Measurements from ENCODE around the gene C1orf53.

C1orf53 gene

GRCh38 chr1:197908716-197909220 is 6.3 kb downstream of the C1orf53 start:
- DNase-seq: no peak

DNA sequence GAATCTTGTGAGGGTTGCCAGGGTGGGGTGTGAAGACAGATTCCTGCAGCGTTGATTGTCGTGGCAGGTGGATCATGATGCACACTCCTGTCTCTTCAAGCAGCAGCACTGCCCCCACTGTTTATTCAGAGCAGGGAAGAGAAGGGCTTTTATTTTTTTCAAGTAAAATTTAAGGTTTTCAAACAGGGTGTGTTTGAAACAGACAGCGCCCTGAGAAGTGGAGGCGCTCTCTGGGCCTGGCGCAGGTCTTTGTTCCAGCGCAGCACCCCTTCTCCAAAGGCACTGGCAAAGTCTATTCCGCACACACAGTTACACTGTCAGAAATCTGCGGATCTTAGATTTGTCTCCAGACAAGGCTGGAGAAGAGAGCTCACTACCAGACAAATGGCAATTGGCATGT is 7.0 kb downstream of the C1orf53 start:
- DNase-seq: no peak

GRCh38 chr1:197910120-197910991 is 7.9 kb downstream of the C1orf53 start:
- no peak for DNase-seq

DNA sequence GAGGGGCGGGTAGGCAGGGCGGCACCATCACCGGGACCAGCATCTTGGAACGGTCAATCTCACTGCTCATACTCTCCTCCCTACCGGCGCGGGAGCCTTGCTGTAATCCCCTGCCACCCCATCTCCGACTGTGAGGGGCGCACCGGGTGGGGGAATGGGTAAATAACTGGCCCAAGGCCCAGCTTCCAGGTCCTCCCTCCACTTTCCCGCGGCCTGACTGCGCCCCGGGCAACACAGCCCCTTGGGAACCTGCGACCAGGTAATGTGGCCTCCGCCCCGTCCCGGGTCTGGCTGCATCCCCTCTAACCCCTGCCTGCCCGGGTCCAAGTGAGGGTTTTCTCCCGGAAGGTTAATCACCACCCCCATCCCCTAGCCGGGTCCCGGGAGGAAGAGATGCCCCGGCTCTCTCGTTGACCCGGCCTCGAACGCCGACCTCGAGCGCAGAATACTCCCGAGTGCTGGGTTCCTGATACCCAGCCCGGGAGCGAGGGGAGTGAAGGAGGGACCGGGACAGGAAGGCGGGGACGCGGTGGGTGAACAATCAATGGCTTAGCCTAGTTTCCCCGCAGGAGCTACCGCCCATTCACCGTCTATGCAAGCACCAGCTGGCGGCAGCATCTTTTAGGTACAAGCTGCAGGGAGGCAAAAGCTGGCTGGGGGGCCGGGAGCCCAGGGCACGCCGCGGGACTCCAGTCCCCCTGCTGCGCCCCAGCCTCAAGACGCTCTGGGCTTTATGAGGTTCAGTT is 8.9 kb downstream of the C1orf53 start:
- no peak for DNase-seq

DNA sequence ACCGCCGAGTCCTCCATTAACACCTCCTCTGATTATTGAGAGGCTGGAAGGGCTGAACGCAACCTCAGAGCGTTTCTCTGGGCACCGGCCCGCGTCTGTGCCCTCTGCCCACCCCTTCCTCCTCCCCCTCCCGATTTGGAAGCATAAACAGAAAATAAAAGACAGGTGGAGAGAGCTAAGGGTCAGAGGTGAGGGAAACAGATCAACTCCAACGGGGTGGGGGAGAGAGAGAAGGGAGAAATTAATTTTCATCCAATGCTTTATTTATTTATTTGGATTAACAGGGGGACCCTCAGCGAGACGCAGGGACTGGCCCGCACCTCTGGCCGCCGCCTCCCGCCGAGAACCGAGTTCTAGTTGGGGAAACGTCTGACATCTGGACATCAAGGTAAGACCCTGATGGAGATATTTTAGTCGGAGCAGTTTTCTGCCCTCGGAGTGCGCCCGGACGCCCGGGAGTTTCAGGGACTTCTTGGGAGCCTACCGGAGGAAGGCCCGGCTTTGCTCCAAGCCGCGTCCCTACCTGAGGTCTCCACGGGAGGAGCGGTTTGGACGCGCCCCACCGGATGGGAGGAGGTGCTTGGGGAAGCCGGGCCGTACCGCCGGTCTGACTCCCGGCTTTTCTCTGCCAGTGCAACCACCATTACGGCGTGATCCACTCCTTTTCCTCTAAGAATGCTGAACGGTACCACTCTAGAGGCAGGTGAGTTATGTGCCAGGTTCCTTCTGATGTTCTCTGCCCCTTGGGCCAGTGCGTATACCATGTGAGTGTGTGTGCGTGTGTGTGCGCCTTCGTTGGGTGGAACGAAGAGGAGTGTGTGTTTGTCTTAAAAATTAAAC is 9.6 kb downstream of the C1orf53 start:
- DNase-seq: no peak

DNA sequence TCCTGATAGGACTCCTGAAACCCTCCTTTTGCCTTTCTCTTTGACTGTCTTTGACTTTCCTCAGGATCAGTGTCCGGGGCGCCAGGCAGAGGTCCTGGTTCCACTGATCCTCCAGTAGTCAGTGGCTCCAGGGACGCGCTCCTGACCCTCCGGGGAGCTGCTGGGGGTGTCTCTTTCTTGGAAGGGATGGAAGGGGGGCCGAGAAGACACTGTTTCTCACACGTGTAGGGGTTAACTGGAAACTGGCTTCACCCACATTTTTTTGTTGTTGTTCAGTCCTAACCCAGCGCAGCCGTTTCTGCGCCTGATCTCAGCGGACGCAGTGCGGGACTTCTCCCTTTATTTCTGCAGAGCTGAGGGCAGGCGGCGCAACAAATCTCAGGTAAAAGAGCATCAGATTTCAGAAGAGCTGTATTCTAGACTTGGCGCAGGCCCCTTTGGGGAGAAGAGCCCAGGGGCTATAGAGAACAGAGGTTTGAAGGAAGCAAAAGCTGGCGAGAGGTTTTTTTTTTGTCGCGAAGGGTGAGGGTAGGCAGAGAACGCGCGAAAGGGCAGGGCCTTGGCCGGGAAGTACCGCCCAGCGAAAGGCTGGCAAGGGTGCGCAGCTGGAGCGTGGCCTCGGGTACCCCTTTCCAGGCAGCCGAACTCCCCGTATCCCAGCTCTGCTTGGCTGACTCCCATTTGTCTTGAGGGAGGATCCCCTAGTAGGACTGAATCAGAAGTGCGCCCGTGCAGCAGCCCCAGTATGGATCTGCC is 10.5 kb downstream of the C1orf53 start:
- no peak for DNase-seq

GRCh38 chr1:197913495-197914276 is 11.3 kb downstream of the C1orf53 start:
- no peak for DNase-seq

DNA sequence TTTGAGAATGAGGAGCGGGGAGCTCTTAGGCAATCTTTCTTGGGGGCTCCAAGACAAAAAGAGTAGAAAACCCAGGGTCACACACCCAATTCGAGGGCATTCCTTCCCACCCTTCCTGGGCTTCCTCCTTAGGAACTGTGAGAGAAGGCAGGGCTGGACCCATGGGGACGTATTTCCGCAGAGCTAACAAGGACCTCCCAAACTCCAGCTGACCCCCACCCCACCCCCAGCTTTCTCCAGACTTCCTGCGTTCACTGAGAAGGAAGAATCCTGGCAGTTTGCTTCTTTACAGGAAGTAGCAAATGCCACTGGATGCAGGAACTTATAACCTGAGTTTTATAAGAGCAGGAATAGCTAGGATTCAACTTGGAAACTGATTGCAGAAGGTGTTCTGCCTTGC is 12.1 kb downstream of the C1orf53 start:
- DNase-seq: no peak

DNA sequence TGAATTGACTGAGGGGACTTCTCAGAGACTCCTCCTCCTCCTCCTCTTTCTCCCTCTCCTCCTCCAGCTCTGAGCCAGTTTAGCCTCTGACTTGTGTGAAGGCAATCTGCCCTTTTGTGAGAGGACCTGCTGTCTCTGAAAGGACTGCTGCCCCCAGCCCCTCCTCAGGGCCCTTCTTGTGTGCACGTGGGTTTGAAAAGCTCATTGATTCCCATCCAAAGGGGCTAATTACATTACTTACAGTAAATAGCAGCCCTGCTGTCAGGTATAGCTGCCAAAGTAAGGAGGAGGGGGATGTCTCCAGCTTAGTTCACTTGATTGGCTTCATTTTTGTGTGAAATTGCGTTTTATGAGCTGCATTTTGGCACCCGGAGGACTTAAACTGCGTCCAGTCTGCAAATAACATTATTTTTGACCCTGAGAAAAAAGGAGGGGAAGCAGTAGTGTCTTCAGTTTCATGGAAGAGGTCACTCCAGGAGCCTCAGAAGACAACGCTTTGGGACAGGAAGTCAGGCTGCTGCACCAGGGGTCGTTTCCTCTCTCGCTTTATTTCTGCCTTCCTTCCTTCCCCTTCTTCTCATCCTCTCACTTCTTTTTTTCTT is 12.9 kb downstream of the C1orf53 start:
- no peak for DNase-seq

GRCh38 chr1:197915862-197916499 is 13.6 kb downstream of the C1orf53 start:
- no peak for DNase-seq

DNA sequence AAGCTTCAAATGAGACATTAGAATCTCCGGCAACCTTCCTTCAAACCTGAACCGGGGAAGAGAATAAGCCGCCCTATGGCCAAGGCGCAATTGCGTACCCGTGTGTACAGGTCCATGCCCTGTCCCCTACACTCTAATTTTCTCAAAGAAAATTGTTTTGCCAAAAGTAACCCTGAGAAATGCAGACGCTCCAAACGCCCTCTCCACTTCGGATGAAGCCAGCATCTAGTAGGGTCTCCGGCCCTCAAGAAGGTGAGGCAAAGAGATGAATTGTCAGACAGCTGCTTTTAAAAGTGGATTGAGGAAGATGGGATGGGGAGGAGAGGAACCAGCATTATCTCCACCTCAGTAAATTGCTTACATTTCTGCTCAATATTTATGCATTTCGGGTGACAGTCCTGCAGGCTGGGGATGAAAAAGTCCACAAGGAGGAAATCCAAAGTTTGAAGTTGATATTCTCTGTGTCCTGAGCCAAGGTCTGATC is 14.1 kb downstream of the C1orf53 start:
- no peak for DNase-seq

DNA sequence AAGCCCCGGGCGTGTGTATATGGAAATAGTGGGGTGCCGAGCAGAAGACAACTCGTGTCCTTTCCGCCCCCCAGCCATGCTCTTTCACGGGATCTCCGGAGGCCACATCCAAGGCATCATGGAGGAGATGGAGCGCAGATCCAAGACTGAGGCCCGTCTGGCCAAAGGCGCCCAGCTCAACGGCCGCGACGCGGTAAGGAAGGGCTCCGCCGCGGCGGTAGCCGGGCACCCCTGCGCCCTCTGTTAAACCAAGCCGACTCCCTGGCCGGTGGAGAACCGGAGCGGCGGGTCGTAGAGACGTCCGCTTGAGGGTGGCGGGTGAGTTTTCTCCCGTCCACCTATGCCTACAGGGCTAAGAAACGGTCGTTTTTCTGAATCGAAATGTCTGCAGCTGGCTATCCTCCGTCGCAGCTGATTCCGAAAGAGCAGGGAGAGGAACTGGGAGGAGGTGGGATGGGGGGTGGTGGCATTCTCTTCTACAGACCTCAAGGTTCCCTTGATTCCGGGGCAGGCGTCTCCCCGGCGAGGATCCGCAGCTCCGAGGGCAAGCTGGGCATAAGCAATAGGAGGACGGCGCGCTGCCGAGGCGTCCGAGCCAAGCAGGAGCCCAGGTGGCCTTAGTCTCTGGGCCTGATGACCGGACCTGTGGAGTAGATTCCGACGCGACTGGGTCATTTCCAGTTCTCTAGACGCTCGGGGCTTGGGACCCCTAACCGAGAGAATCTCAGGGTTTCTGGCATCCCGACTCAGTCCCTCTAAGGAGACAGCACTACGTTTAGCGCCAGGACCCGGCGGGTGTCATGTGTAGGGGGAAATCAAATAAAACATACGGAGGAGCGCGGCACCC is 15.6 kb downstream of the C1orf53 start:
- DNase-seq: no peak

DNA sequence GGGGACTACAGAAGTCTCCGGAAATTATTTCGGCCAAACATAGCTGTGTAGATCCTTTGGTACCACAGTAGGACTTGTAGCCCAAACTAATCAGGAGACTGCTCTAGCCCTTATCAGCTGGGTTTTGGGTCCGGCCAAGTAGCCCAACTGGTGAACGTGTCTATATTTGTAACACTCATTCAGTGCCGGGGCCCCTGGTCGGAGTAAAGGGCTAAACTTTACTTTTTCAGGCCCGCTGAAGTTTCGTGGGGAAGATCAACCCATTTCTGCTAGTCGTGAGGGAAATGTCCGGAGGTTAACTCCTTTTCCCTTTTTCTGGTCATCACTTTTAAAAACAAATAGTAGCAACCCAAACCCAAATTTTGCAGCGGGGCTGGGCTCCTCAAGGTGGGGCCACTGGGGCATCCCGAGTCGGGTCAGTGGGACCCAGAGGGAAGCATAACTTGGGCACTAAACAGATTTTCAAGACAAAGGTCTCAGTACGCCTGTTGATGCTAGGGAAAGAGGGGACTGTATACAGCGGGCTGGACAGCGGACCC is 16.4 kb downstream of the C1orf53 start:
- DNase-seq: no peak

DNA sequence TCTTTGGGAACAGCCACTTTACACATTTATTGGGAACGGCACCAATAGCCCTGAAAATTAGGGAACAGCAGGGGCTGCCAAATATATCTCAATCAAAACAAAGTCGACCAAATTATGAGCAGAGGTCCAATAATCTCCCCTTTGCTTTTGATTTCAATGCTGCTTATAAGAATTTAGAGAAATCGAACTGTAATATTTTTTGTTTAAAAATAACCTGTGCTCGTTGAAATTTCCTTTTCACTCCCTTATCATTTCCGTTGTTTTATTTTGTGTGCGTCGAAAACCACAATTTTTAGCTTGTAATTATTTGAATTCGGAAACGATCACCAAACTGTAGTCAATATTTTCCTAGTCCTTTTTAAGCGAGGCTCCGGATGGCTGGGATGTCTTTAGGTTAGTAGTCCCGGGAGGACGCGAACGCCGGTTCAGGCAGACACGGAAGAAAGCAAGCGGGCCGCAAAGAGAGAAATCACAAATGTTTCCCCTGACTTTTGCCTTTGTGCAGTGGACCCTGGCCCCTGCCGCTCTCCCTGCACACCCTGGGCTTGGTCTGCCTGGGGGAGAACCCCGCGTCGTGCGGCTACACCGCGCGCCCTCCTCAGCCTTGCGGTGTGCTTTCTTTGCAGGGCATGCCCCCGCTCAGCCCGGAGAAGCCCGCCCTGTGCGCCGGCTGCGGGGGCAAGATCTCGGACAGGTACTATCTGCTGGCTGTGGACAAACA is 17.1 kb downstream of the C1orf53 start:
- DNase-seq: no peak

DNA sequence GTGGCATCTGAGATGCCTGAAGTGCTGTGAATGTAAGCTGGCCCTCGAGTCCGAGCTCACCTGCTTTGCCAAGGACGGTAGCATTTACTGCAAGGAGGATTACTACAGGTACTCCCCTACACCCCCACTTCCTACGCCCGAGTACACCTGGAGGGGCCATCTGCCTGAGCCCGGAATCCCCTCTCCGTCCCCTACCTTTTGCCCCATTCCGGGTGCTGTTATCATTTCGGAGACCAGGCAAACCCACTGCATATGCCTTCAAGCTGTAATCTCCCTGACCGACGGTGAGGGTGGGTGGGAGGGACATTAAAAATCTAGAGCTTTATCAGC is 17.6 kb downstream of the C1orf53 start:
- no peak for DNase-seq

DNA sequence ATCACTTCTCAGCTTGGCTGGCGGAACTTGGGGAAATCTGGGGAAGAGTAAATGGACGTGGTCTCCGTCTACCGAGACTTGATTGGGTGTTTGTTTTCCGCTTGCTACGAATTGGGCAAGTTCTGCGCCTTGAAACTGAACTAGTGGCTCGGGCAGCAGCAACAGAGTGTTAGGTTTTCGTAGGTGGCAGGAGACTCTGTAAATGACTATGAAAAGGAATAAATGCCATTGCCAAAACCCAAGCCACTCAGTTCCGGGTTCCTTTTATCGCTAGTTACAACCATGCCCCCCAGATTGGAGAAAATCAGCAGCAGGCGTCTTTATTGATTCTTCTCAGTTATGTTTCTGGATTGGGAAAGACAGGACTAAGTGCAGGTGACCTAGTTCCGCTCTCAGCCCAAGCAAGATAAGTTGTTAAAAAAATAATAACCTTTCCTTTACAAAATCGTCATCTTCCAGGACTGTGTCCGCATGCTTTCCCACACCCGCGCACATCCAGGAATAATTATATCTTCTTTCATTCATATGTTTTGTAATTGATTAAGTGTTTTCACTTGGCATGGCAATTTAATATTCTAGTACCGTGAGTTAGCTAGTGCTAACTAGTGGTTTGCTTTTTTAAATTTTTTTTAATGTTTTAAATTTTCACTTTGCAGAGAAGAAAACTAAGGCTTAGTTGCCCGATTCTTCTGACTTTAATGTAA is 18.1 kb downstream of the C1orf53 start:
- no peak for DNase-seq

- no peak for DNase-seq
Observed at GRCh38 chr1:197921235-197922069, 19.0 kb downstream of the C1orf53 start.
